ENCODE data around the gene MPZL1.

The MPZL1 gene

DNA sequence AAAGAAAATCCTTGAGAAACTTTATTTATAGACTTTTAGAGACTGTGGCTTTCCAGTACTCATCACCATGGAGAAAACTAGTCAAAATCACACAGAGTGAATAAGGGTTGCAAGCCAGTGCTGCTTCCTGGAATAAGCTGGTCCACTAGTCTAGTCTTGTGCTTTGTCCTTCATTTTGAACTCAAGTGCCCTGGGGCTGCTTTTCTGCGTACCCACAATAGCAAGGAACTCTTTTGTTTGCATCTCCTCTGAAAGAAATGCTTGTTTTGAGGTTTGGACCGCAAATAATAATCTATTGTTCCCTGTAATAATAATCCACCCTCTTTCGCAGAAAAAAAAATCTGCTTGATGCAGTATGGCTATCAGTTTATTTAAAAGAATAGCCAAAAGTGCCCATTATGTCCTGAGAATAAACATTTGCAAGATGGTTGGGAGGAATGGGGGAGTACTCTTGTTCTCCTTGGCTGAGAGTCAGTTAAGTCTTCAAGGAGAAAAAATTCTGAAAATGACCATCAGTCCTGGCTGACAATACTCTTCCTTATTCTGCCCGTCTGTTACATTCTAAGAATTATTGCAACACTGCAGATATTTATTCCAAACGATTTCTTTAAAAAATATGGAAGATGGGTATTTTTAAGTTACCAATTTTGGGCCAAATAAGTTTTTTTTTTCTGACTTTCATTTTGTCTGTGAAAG is 41.9 kb downstream of the MPZL1 start:
- DNase-seq (ENCODE audit: low spot score): no peak
- TF ChIP-seq, protein P1, sequence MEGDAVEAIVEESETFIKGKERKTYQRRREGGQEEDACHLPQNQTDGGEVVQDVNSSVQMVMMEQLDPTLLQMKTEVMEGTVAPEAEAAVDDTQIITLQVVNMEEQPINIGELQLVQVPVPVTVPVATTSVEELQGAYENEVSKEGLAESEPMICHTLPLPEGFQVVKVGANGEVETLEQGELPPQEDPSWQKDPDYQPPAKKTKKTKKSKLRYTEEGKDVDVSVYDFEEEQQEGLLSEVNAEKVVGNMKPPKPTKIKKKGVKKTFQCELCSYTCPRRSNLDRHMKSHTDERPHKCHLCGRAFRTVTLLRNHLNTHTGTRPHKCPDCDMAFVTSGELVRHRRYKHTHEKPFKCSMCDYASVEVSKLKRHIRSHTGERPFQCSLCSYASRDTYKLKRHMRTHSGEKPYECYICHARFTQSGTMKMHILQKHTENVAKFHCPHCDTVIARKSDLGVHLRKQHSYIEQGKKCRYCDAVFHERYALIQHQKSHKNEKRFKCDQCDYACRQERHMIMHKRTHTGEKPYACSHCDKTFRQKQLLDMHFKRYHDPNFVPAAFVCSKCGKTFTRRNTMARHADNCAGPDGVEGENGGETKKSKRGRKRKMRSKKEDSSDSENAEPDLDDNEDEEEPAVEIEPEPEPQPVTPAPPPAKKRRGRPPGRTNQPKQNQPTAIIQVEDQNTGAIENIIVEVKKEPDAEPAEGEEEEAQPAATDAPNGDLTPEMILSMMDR (IDR thresholded peaks at IDR 0.05; ENCODE audit: extremely low read depth, missing control alignments): no peak

DNA sequence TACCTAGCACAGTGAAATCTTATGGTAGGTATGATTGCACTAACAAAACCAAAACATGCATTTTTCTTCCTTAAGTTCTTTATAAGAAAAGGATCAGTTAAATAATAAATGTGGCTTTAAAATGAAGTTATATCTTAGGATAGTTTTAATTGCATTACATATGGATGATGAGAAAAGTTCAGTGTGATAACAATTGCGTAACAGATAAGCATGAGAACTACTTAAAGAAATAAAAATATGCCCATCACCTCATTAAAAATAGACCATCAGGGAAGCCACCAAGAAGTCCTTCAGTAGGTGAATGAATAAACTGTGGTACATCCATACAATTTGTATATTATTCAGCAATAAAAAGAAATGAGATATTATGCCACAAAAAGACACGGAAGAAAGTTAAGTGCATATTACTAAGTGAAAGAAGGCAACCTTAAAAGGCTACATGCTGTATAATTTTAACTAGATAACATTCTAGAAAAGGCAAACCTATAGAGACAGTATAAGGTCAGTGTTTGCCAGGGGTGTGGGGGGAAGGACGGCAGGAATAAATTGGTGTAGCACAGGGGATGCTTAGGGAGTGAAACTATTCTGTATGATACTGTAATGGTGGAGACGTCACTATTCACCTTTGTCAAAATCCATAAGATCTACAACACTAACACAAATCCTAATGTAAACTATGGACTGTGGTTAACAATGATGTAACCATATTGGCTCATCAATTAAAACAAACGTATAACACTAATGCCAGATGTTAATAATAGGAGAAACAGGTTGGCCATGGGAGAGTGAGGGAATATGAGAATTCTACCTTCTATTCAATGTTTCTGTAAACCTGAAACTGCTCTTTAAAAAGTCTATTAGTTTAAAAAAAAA is 42.9 kb downstream of the MPZL1 start:
- no peak for DNase-seq (ENCODE audit: low spot score)
- TF ChIP-seq, protein P1 (IDR thresholded peaks at IDR 0.05; ENCODE audit: extremely low read depth, missing control alignments): no peak

DNA sequence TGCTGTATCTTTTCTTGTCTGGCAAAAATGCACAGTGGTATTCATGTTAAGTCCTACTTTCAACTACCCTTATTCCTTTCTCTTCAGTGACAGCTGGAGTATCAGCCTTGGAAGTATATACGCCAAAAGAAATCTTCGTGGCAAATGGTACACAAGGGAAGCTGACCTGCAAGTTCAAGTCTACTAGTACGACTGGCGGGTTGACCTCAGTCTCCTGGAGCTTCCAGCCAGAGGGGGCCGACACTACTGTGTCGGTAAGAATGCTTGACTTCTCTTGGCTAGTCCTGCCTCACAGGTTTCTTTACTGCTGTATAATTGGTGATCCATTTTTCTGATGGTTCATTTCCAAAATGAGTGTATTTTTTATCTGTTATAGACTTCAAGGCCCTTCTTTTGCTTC is 43.7 kb downstream of the MPZL1 start:
- no peak for DNase-seq (ENCODE audit: low spot score)
- TF ChIP-seq, protein P1 (IDR thresholded peaks at IDR 0.05; ENCODE audit: extremely low read depth, missing control alignments): no peak

DNA sequence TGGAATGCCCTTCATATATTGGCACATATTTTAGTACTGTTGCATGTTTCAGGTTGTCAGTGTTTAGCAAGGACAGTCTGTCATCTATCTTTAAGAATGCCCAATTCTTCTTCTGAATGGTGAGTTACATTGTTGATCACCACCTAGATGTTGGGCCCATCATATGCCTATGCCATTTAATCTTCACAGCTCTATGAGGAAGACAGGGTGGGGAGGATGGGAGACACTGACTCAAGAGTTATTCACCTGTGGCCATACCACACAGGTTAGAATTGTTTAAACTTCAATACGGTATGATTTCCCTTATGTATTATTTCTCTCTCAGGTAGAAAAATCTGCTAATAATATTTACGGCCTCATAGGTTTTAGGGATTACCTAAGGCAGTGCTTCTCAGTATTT is 44.8 kb downstream of the MPZL1 start:
- TF ChIP-seq, protein P1 (IDR thresholded peaks at IDR 0.05; ENCODE audit: extremely low read depth, missing control alignments): no peak
- DNase-seq (ENCODE audit: low spot score): no peak

DNA sequence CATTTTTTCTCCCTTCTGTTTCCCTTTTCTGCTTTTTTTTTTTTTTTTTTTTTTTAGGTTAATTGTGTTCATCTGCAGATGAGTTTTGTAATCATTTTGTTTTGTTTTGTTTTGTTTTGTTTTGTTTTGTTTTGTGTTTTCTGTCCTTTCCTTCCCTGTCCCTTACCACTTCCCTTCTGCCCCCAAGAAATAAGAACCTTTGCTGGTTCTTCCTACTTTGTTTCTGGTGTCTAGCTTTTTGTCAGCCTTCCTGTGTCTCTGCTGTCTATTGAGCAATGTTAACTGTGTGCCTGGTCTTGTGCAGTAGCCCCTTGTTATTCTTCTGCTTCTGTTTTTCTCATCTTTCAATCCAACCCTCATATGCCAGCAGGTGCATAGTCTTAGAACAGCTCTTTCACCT is 46.0 kb downstream of the MPZL1 start:
- no peak for DNase-seq (ENCODE audit: low spot score)
- TF ChIP-seq, protein P1 (IDR thresholded peaks at IDR 0.05; ENCODE audit: extremely low read depth, missing control alignments): no peak

DNA sequence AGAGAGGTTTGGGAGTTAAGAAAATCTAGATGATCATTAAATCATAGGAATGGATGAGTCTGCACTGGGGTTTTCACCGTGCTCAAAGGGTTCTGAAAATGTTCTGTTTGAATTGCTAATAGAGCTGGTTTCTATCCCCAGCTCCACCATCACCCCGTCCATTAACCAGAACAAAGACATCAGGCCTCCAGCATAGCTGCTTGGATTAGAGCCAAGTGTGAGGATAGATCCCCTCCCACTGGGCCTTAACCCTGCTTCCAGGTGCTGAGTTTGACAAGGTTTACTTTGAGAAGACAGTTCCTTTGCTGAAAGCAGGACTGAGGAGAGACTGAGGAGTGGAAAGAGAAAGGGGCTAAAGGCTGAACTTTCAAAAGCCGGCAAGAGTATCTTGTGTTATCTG is 48.3 kb downstream of the MPZL1 start:
- DNase-seq (ENCODE audit: low spot score): no peak
- TF ChIP-seq, protein P1 (IDR thresholded peaks at IDR 0.05; ENCODE audit: extremely low read depth, missing control alignments): no peak

DNA sequence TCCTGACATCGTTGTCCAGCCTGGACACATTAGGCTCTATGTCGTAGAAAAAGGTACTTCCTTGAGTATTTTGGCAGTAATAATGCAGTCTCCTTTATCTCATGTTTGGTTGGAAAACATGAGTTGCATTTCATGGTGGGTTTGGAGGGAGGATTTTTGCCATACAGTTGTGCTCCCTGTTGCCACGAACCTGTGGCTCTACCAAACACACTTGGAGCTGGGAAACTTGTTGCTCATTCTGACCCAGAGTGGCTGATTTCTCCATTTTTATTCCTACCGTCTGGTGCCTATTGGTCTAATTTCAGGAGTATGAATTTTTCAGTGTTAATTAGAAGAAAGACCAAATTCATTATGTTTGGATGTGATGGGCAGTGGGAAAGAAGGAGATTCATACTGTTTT is 50.7 kb downstream of the MPZL1 start:
- TF ChIP-seq, protein P1 (IDR thresholded peaks at IDR 0.05; ENCODE audit: extremely low read depth, missing control alignments): no peak
- no peak for DNase-seq (ENCODE audit: low spot score)
